ENCODE data around the gene E2F8.

DNA sequence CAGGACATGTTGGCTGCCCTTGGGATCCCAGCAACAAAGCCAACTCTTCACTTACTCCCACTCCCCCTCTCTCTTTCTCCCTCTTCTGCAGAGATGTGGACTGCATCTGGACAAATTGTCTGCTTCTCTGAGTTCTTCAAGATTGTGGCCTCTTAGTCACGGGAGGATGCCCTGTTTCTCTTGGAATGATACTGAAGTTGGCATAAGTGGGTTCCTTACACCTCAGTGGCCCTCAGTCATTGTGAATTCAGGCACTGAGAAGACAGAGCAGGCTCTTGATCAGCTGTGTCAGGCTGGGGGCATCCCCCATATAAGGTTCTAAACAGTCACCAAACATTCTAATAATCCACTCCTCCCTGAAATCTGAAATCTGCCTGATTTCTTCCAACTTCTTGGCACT lies 6.1 kb upstream of the E2F8 start:
- TF ChIP-seq, protein P1, sequence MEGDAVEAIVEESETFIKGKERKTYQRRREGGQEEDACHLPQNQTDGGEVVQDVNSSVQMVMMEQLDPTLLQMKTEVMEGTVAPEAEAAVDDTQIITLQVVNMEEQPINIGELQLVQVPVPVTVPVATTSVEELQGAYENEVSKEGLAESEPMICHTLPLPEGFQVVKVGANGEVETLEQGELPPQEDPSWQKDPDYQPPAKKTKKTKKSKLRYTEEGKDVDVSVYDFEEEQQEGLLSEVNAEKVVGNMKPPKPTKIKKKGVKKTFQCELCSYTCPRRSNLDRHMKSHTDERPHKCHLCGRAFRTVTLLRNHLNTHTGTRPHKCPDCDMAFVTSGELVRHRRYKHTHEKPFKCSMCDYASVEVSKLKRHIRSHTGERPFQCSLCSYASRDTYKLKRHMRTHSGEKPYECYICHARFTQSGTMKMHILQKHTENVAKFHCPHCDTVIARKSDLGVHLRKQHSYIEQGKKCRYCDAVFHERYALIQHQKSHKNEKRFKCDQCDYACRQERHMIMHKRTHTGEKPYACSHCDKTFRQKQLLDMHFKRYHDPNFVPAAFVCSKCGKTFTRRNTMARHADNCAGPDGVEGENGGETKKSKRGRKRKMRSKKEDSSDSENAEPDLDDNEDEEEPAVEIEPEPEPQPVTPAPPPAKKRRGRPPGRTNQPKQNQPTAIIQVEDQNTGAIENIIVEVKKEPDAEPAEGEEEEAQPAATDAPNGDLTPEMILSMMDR (IDR thresholded peaks at IDR 0.05) = no peak
- no peak for TF ChIP-seq POLR2A (IDR thresholded peaks at IDR 0.05; ENCODE audit: low read depth)

Measured in esophagus muscularis mucosa (tissue), 3 donors.